Loucy (cell line): ENCODE measurements around the gene DALRD3.
A peak's percentile ranks its signal among the peaks of the same experiment; 100 is the strongest.

Source experiments
- H2AFZ ChIP-seq: fragments of 200-600 bp; sonication (generic); 2 replicates; pipeline ENCODE4 v1.6.0; 2016; ENCODE audit warnings: antibody characterized with exemption, mild to moderate bottlenecking, low read length, moderate library complexity
- H3F3A ChIP-seq: fragments of 200-600 bp; 2 replicates; pipeline ENCODE4 v1.6.0; 2016; ENCODE audit warnings: antibody characterized with exemption, low read depth, mild to moderate bottlenecking
- H3K27me3 ChIP-seq: fragments of 200-600 bp; sonication (generic); 2 replicates; pipeline ENCODE4 v1.6.1; 2014; ENCODE audit warnings: low read length, mild to moderate bottlenecking; ENCODE audit not compliant: insufficient read depth, poor library complexity, severe bottlenecking
- H3K36me3 ChIP-seq: fragments of 200-600 bp; sonication (generic); 2 replicates; pipeline ENCODE4 v1.6.1; 2016; ENCODE audit warnings: low read length; ENCODE audit not compliant: insufficient read depth
- H3K4me1 ChIP-seq: fragments of 200-600 bp; sonication (generic); 2 replicates; pipeline ENCODE4 v1.5.1; 2014; ENCODE audit warnings: low read length, mild to moderate bottlenecking; ENCODE audit not compliant: insufficient read depth, poor library complexity, severe bottlenecking
- H3K4me2 ChIP-seq: fragments of 200-600 bp; sonication (generic); 2 replicates; pipeline ENCODE4 v1.6.0; 2014; ENCODE audit warnings: antibody characterized with exemption, low read length, low read depth, mild to moderate bottlenecking; ENCODE audit not compliant: poor library complexity, severe bottlenecking
- H3K4me3 ChIP-seq: fragments of 200-600 bp; sonication (generic); 2 replicates; pipeline ENCODE4 v1.5.1; 2014; ENCODE audit warnings: low read length, mild to moderate bottlenecking, mixed read lengths; ENCODE audit not compliant: poor library complexity, severe bottlenecking
- H3K79me2 ChIP-seq: fragments of 200-600 bp; sonication (generic); 2 replicates; pipeline ENCODE4 v1.6.1; 2014; ENCODE audit warnings: low read length; ENCODE audit not compliant: insufficient read depth
- H3K9ac ChIP-seq: fragments of 200-600 bp; sonication (generic); 2 replicates; pipeline ENCODE4 v1.6.0; 2014; ENCODE audit warnings: mild to moderate bottlenecking, low read depth, low read length, moderate library complexity; ENCODE audit not compliant: poor library complexity, severe bottlenecking
- H3K9me2 ChIP-seq: fragments of 200-600 bp; sonication (generic); replicated peaks from 2 replicates; pipeline ENCODE4 v1.6.1; 2016; ENCODE audit warnings: low read depth, low read length, mixed read lengths
- H3K9me3 ChIP-seq: fragments of 200-600 bp; sonication (generic); 2 replicates; pipeline ENCODE4 v1.6.1; 2014; ENCODE audit warnings: mild to moderate bottlenecking, antibody characterized with exemption, low read length, low read depth; ENCODE audit not compliant: insufficient read depth
- H4K20me1 ChIP-seq: fragments of 200-600 bp; sonication (generic); 2 replicates; pipeline ENCODE4 v1.6.0; 2014; ENCODE audit warnings: antibody characterized with exemption, low read length, mild to moderate bottlenecking; ENCODE audit not compliant: insufficient read depth, poor library complexity, severe bottlenecking
- CTCF ChIP-seq: fragments of 200-600 bp; sonication (generic); conservative IDR thresholded peaks from 2 replicates; pipeline ENCODE4 v1.5.1; 2014; ENCODE audit warnings: mild to moderate bottlenecking, antibody characterized with exemption, low read length
- EZH2phosphoT487 ChIP-seq: fragments of 200-600 bp; IDR thresholded peaks from 2 replicates; pipeline ENCODE4 v1.6.1; 2018; ENCODE audit warnings: antibody characterized with exemption, mild to moderate bottlenecking, moderate library complexity, borderline replicate concordance

DALRD3 gene

GRCh38 chr3:49017971-49018706 lies at the start of gene DALRD3:
Gene DALRD3, minus strand, starts transcription at chr3:49018580. Its CDS starts 16 bp downstream, at chr3:49018564.
- Histone ChIP-seq H3K4me2 (peak within 1 kb of the TSS; percentile 92), H2AFZ (peak within 1 kb of the TSS; percentile 55; the same call in 1 of the 2 replicates), H3K4me3 (peak within 1 kb of the TSS; percentile 91), H3K79me2 (peaks cover 60% of the 10 kb centered on the region), H3K9me2 (no peaks in the 10 kb centered on the region), H4K20me1 (peaks cover 62% of the 10 kb centered on the region), H3F3A (peaks cover 1% of the 10 kb centered on the region; the same call in 1 of the 2 replicates), H3K36me3 (peaks cover 37% of the 10 kb centered on the region; the same call in 1 of the 2 replicates), H3K27me3 (no peaks in the 10 kb centered on the region), H3K9me3 (no peaks in the 10 kb centered on the region), H3K9ac (peak within 1 kb of the TSS; percentile 98), H3K4me1 (peaks cover 18% of the 10 kb centered on the region)
- TF ChIP-seq EZH2phosphoT487 (no peak), CTCF (no peak)

GRCh38 chr3:49058011-49058410 lies 39.6 kb upstream of the DALRD3 start:
- Histone ChIP-seq H3K4me3 (no peak overlapping the region), H3K79me2 (no peaks in the 10 kb centered on the region), H3K9ac (no peak overlapping the region), H2AFZ (no peak overlapping the region), H3F3A (no peaks in the 10 kb centered on the region), H4K20me1 (peaks cover 3% of the 10 kb centered on the region), H3K27me3 (no peaks in the 10 kb centered on the region), H3K9me2 (no peaks in the 10 kb centered on the region), H3K9me3 (no peaks in the 10 kb centered on the region), H3K4me2 (no peak overlapping the region), H3K36me3 (peaks cover 60% of the 10 kb centered on the region), H3K4me1 (no peaks in the 10 kb centered on the region)
- TF ChIP-seq EZH2phosphoT487 (no peak), CTCF (no peak)

- Histone ChIP-seq H3K4me1 (no peaks in the 10 kb centered on the region), H3K79me2 (no peaks in the 10 kb centered on the region), H3K9me3 (no peaks in the 10 kb centered on the region), H3K9me2 (no peaks in the 10 kb centered on the region), H3K4me3 (no peak overlapping the region), H3K27me3 (no peaks in the 10 kb centered on the region), H3K9ac (no peak overlapping the region), H3F3A (no peaks in the 10 kb centered on the region), H2AFZ (no peak overlapping the region), H4K20me1 (peaks cover 3% of the 10 kb centered on the region), H3K36me3 (peaks cover 63% of the 10 kb centered on the region), H3K4me2 (no peak overlapping the region)
- no peak for TF ChIP-seq CTCF
- TF ChIP-seq EZH2phosphoT487, result no peak
Observed at GRCh38 chr3:49057268-49057667, 38.9 kb upstream of the DALRD3 start.
